IMR-90 (cell line): ENCODE measurements around the gene DOK1. TPM values are rescaled to one million over a fixed set of nuclear protein-coding genes. Genes with fewer than 3 reads are reported as not detected.

ENCODE experiments used
- ATAC-seq: fragments of 200-7000 bp; cut with Tn5 transposase; 2 replicates; pipeline ENCODE4 v1.9.1; 2020; ENCODE audit warnings: low read depth, mild to moderate bottlenecking, moderate library complexity
- BruUV-seq: library from RNA; stranded (reverse); fragments of 400-500 nt; replicated peaks from 2 replicates; lab custom pipeline; 2021; lab: Mats Ljungman, UMichigan
- CTCF ChIA-PET: fragments of 300-600 bp; formaldehyde crosslinking; extraction: SDS; loops from one replicate; lab custom pipeline; 2021; ENCODE audit warnings: antibody characterized with exemption; lab: Yijun Ruan, JAX
- POLR2A ChIA-PET: fragments of 300-600 bp; sonication (Branson Sonifier 250); formaldehyde crosslinking; loops from one replicate; lab custom pipeline; 2022; ENCODE audit warnings: antibody characterized with exemption; ENCODE audit not compliant: unreplicated experiment; lab: Charles Lee
- DNase-seq: peaks from one replicate; pipeline ENCODE4 v3.0.0; 2013
- H2AFZ ChIP-seq: replicated peaks from 2 replicates; pipeline ENCODE3; 2013; ENCODE audit warnings: low read length, mild to moderate bottlenecking; ENCODE audit not compliant: poor library complexity
- H2AK5ac ChIP-seq: 2 replicates; pipeline ENCODE4 v1.6.1; 2013; ENCODE audit warnings: low read depth, low read length, inconsistent platforms
- H2AK9ac ChIP-seq: replicated peaks from 2 replicates; pipeline ENCODE3; 2013; ENCODE audit warnings: mild to moderate bottlenecking, low read depth, low read length, moderate library complexity; ENCODE audit not compliant: poor library complexity
- H2BK120ac ChIP-seq: 2 replicates; pipeline ENCODE4 v1.6.1; 2013; ENCODE audit warnings: low read depth, low read length, inconsistent platforms
- H2BK15ac ChIP-seq: 3 replicates; pipeline ENCODE4 v1.6.1; 2013; ENCODE audit warnings: low read depth, low read length, inconsistent platforms
- H2BK20ac ChIP-seq: 2 replicates; pipeline ENCODE4 v1.6.1; 2013; ENCODE audit warnings: low read depth, mild to moderate bottlenecking, inconsistent platforms, low read length, moderate library complexity
- H2BK5ac ChIP-seq: 2 replicates; pipeline ENCODE4 v1.6.1; 2013; ENCODE audit warnings: mild to moderate bottlenecking, low read depth, low read length, inconsistent platforms; ENCODE audit not compliant: poor library complexity, severe bottlenecking
- H3K14ac ChIP-seq: replicated peaks from 2 replicates; pipeline ENCODE4 v1.6.1; 2013; ENCODE audit warnings: low read depth, low read length, inconsistent platforms
- H3K18ac ChIP-seq: 2 replicates; pipeline ENCODE4 v1.6.1; 2013; ENCODE audit warnings: low read depth, low read length, control low read depth
- H3K23ac ChIP-seq: 2 replicates; pipeline ENCODE4 v1.6.1; 2013; ENCODE audit warnings: low read depth, low read length, inconsistent platforms
- H3K27ac ChIP-seq: 2 replicates; pipeline ENCODE4 v1.5.1; 2013; ENCODE audit warnings: mild to moderate bottlenecking, control low read depth, low read length; ENCODE audit not compliant: insufficient read depth
- H3K27me3 ChIP-seq: 2 replicates; pipeline ENCODE4 v1.6.1; 2013; ENCODE audit warnings: low read length; ENCODE audit not compliant: control insufficient read depth, insufficient read depth
- H3K36me3 ChIP-seq: 2 replicates; pipeline ENCODE4 v1.6.1; 2013; ENCODE audit warnings: low read length, mixed read lengths; ENCODE audit not compliant: control insufficient read depth, insufficient read depth
- H3K4ac ChIP-seq: 2 replicates; pipeline ENCODE4 v1.6.1; 2013; ENCODE audit warnings: low read depth, low read length, inconsistent platforms
- H3K4me1 ChIP-seq: 2 replicates; pipeline ENCODE4 v1.6.1; 2013; ENCODE audit warnings: low read length, mixed read lengths; ENCODE audit not compliant: control insufficient read depth, insufficient read depth
- H3K4me2 ChIP-seq: 2 replicates; pipeline ENCODE4 v1.6.1; 2013; ENCODE audit warnings: low read depth, mild to moderate bottlenecking, control low read depth, low read length, moderate library complexity
- H3K4me3 ChIP-seq: 2 replicates; pipeline ENCODE4 v1.5.1; 2013; ENCODE audit warnings: low read depth, mild to moderate bottlenecking, control low read depth, low read length, moderate library complexity; ENCODE audit not compliant: insufficient read depth
- H3K56ac ChIP-seq: 2 replicates; pipeline ENCODE4 v1.6.1; 2013; ENCODE audit warnings: low read length, inconsistent platforms; ENCODE audit not compliant: insufficient read depth; ENCODE audit errors: extremely low read depth
- H3K79me1 ChIP-seq, 2 experiments: 2 replicates each; pipeline ENCODE4 v1.6.1; 2013; ENCODE audit warnings: low read length in 2 of 2, inconsistent platforms in 1 of 2, low read depth in 1 of 2
- H3K9ac ChIP-seq: 2 replicates; pipeline ENCODE4 v1.6.1; 2013; ENCODE audit warnings: low read depth, low read length, control low read depth
- H3K9me1 ChIP-seq: 2 replicates; pipeline ENCODE4 v1.6.1; 2013; ENCODE audit warnings: low read length, inconsistent platforms; ENCODE audit not compliant: insufficient read depth
- H3K9me3 ChIP-seq: 2 replicates; pipeline ENCODE4 v1.6.1; 2013; ENCODE audit warnings: low read length; ENCODE audit not compliant: control insufficient read depth, insufficient read depth
- H4K20me1 ChIP-seq: 2 replicates; pipeline ENCODE4 v1.6.1; 2013; ENCODE audit warnings: low read length, inconsistent platforms; ENCODE audit not compliant: insufficient read depth
- H4K5ac ChIP-seq: 2 replicates; pipeline ENCODE4 v1.6.1; 2013; ENCODE audit warnings: mild to moderate bottlenecking, low read depth, low read length, control low read depth
- H4K8ac ChIP-seq, 2 experiments: 2 replicates each; pipeline ENCODE4 v1.6.1; 2013; ENCODE audit warnings: low read depth in 2 of 2, low read length in 2 of 2, control low read depth in 1 of 2, inconsistent platforms in 1 of 2
- H4K91ac ChIP-seq: 2 replicates; pipeline ENCODE4 v1.6.1; 2013; ENCODE audit warnings: low read depth, low read length, inconsistent platforms; ENCODE audit not compliant: insufficient read depth
- BHLHE40 ChIP-seq: fragments of 150-350 bp; IDR thresholded peaks from 2 replicates; pipeline ENCODE4 v1.6.1; 2016; ENCODE audit warnings: mild to moderate bottlenecking, low read depth, low read length
- CEBPB ChIP-seq: IDR thresholded peaks from 2 replicates; pipeline ENCODE4 v1.6.1; 2012; ENCODE audit warnings: low read depth, low read length, improper control_type of control experiment
- CHD1 ChIP-seq: IDR thresholded peaks from 2 replicates; pipeline ENCODE4 v1.6.1; 2012; ENCODE audit warnings: low read depth, low read length, improper control_type of control experiment
- CTCF ChIP-seq: conservative IDR thresholded peaks from 2 replicates; pipeline ENCODE4 v1.5.1; 2012; ENCODE audit warnings: mild to moderate bottlenecking, low read depth, low read length, improper control_type of control experiment
- ELK1 ChIP-seq: fragments of 150-350 bp; IDR thresholded peaks from 2 replicates; pipeline ENCODE4 v1.6.1; 2016; ENCODE audit warnings: low read depth, mild to moderate bottlenecking, low read length, moderate library complexity, borderline replicate concordance
- FOS ChIP-seq: fragments of 150-350 bp; IDR thresholded peaks from 2 replicates; pipeline ENCODE4 v1.6.1; 2016; ENCODE audit warnings: low read depth, low read length
- MAZ ChIP-seq: IDR thresholded peaks from 2 replicates; pipeline ENCODE4 v1.6.1; 2012; ENCODE audit warnings: low read depth, mild to moderate bottlenecking, low read length, improper control_type of control experiment, moderate library complexity, borderline replicate concordance
- MXI1 ChIP-seq: IDR thresholded peaks from 2 replicates; pipeline ENCODE4 v1.6.1; 2012; ENCODE audit warnings: low read depth, mild to moderate bottlenecking, low read length, moderate library complexity, borderline replicate concordance
- POLR2A ChIP-seq: IDR thresholded peaks from 2 replicates; pipeline ENCODE4 v1.6.1; 2012; ENCODE audit warnings: mild to moderate bottlenecking, low read depth, low read length
- RAD21 ChIP-seq: IDR thresholded peaks from 2 replicates; pipeline ENCODE4 v1.6.1; 2012; ENCODE audit warnings: low read length, improper control_type of control experiment
- RCOR1 ChIP-seq: IDR thresholded peaks from 2 replicates; pipeline ENCODE4 v1.6.1; 2012; ENCODE audit warnings: mild to moderate bottlenecking, low read length, improper control_type of control experiment; ENCODE audit not compliant: insufficient replicate concordance
- RFX5 ChIP-seq: IDR thresholded peaks from 2 replicates; pipeline ENCODE4 v1.8.0; 2012; ENCODE audit warnings: low read depth, mild to moderate bottlenecking, low read length, moderate library complexity
- SMC3 ChIP-seq: fragments of 150-350 bp; IDR thresholded peaks from 2 replicates; pipeline ENCODE4 v1.6.1; 2016; ENCODE audit warnings: low read depth, mild to moderate bottlenecking, antibody characterized with exemption, low read length, moderate library complexity
- USF2 ChIP-seq: fragments of 150-350 bp; IDR thresholded peaks from 2 replicates; pipeline ENCODE4 v1.6.1; 2017; ENCODE audit warnings: mild to moderate bottlenecking, antibody characterized with exemption, low read length, low read depth
- WGBS, 2 experiments: methylation state at CpG; one replicate each; pipeline versions ENCODE4 v1.1.5 to v1.1.7; 2013; ENCODE audit warnings: missing lambda C conversion rate in 2 of 2; ENCODE audit not compliant: insufficient read length in 1 of 2; ENCODE audit errors: extremely low coverage in 2 of 2; 5-methylcytosine and 5-hydroxymethylcytosine counted together
- dilution Hi-C: fragments of 300-500 bp; cut with HindIII; formaldehyde crosslinking; loops from one replicate; pipeline ENCODE4 v1.14.3; 2018; ENCODE audit warnings: low sequenced_read_pairs; ENCODE audit not compliant: unreplicated experiment
- in situ Hi-C: fragments of 300-500 bp; cut with MboI; formaldehyde crosslinking; loops from 3 replicates; pipeline ENCODE4 v1.14.3; 2019; ENCODE audit warnings: low sequenced_read_pairs, inconsistent platforms, mixed read lengths
- intact Hi-C: fragments of 100-400 bp; cut with micrococcal nuclease; formaldehyde crosslinking; loops from 2 replicates; pipeline ENCODE4 v1.10.0; 2022
- polyA plus RNA-seq, 3 experiments: library from polyadenylated mRNA; depleted of rRNA; stranded (reverse); fragments of >200 nt; gene quantifications; 2 replicates each; pipeline ENCODE4 v1.2.3, GENCODE V29; 2012; ENCODE audit warnings: low replicate concordance in 1 of 3
- total RNA-seq: library from RNA; depleted of rRNA; stranded (reverse); fragments of >200 nt; gene quantifications from 2 replicates; pipeline ENCODE4 v1.2.3, GENCODE V29; 2012

DOK1 gene
- total and polyA plus RNA-seq, 2 of the 4 experiments (the other 2 are of a cell fraction): 15.4 to 17.6 TPM

GRCh38 chr2:74587664-74588277, 33.3 kb downstream of the DOK1 start:
- no TSS peak for BruUV-seq
- CTCF ChIA-PET: interaction anchor here (0.7 to 3.4 kb wide), 5 partner anchors 56 to 105 kb away, joined by 3 to 17 read pairs (median 3); partner anchors contain the start of genes CCDC142, LBX2 and TTC31
- no peak overlapping the region for H3K4me3 ChIP-seq
- TF ChIP-seq POLR2A (peak; percentile 47; the same call in 1 of the 2 replicates), FOS (no peak), MAZ (no peak), ELK1 (no peak), CTCF (peak; percentile 88), USF2 (no peak), RAD21 (peak; percentile 90), SMC3 (peak; percentile 84), MXI1 (no peak), CHD1 (no peak), BHLHE40 (no peak), RFX5 (no peak), CEBPB (peak; percentile 58; the same call in 1 of the 2 replicates), RCOR1 (no peak)

More at GRCh38 chr2:74587664-74588277, 33.3 kb downstream of the DOK1 start:
- H2BK120ac ChIP-seq: 0 out of 2 replicates have a peak overlapping the region, but pooled peaks have one; percentile 42
- H3K27me3 ChIP-seq: peaks cover 10% of the 10 kb centered on the region
- no peak overlapping the region for H3K14ac ChIP-seq
- H3K4me2 ChIP-seq: no peak overlapping the region
- peak; percentile 74 for DNase-seq
- POLR2A ChIA-PET: no interaction called here
- peaks cover 10% of the 10 kb centered on the region for H3K4me1 ChIP-seq
- no peak overlapping the region for H3K23ac ChIP-seq
- H3K9ac ChIP-seq: 0 out of 2 replicates have a peak overlapping the region, but pooled peaks have one; percentile 16
- H2AK9ac ChIP-seq: no peak overlapping the region
- ATAC-seq: peak; percentile 88
- H2BK20ac ChIP-seq: peak overlapping the region; percentile 35; the same call in 1 of the 2 replicates
- peak overlapping the region in 1 of 2 experiments; percentile 90; a peak in 2 of 4 replicates for H4K8ac ChIP-seq
- no peaks in the 10 kb centered on the region for H3K36me3 ChIP-seq
- in situ Hi-C loops (no loop called here), intact Hi-C loops (loop anchor here (1.0 to 2.0 kb wide), 4 partner anchors 33 to 289 kb away; partner anchors contain the start of genes AUP1, DOK1, HTRA2 and TTC31), dilution Hi-C loops (no loop called here)
- H2BK15ac ChIP-seq: no peak overlapping the region; the same call in 2 of the 3 replicates
- no peak overlapping the region for H2AK5ac ChIP-seq
- no peak overlapping the region for H3K27ac ChIP-seq
- no peak overlapping the region for H3K4ac ChIP-seq
- H3K56ac ChIP-seq: no peak overlapping the region
- H4K5ac ChIP-seq: peak overlapping the region; percentile 73; the same call in 1 of the 2 replicates
- peaks cover 7% of the 10 kb centered on the region for H3K9me1 ChIP-seq
- H3K18ac ChIP-seq: no peak overlapping the region
- H3K79me1 ChIP-seq: no peaks in the 10 kb centered on the region
- no peaks in the 10 kb centered on the region for H3K9me3 ChIP-seq
- H4K20me1 ChIP-seq: no peaks in the 10 kb centered on the region
- WGBS, 2 experiments: no CpG with 5 or more reads among the region's 6 CpGs
- H2BK5ac ChIP-seq: no peak overlapping the region
- peak overlapping the region; percentile 54; the same call in 1 of the 2 replicates for H4K91ac ChIP-seq
- peak overlapping the region; percentile 85 for H2AFZ ChIP-seq
